SK-N-MC (cell line): Measurements from ENCODE around the gene RSPO1.

Experiments
- EZH2 ChIP-seq: fragments of 200-600 bp; sonication (generic); IDR thresholded peaks from one replicate; pipeline ENCODE4 v1.6.1; 2017; ENCODE audit warnings: antibody characterized with exemption
- POLR2AphosphoS5 ChIP-seq: IDR thresholded peaks from 2 replicates; pipeline ENCODE4 v1.6.1; 2012; ENCODE audit warnings: mild to moderate bottlenecking, low read depth, low read length, borderline replicate concordance

DNA sequence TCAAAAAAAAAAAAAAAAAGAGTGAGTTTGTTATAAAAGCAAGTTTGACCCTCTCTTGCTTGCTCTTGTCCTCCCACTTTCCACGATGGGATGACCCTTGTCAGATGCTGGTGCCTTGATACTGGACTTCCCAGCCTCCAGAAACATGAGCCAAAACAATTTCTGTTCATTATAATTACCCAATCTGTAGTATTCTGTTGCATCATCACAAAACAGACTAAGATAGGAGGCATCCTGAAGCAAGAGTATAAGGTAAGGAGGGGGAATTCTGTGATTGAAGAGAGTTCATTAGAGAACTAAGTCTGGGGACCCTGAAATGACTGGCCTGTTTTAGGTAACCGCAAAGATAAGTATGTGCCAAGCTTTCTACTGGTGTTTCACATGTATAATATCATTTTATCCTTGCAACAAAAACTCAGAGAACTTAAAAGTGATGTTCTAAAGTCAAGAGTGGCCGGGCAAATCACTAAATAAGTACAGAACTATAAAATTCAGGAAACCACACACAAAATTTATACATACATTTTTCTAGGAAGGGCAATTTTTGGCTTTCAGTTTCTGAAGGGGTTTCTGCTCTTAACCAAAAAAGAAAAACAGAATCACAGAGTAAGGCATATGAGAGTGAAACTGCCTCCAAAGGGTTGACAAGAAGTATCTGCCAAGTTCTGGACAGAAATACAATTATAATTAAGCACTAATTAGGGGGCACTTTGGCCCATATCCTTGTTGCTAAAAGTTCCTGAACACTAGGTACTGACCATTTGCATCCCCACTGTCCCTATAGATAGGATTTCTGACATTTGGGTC lies 64.0 kb downstream of the RSPO1 start:
- TF ChIP-seq EZH2 (no peak), POLR2AphosphoS5 (no peak)
